ENCODE measurements around the gene RIMS1. TPM values are rescaled to one million over a fixed set of nuclear protein-coding genes. Genes with fewer than 3 reads are reported as not detected.

Gene RIMS1
- total and polyA plus RNA-seq, 9 of the 15 experiments (the other 6 are each of a cell fraction or from before 2014, with no cell fraction given), result not detected

DNA sequence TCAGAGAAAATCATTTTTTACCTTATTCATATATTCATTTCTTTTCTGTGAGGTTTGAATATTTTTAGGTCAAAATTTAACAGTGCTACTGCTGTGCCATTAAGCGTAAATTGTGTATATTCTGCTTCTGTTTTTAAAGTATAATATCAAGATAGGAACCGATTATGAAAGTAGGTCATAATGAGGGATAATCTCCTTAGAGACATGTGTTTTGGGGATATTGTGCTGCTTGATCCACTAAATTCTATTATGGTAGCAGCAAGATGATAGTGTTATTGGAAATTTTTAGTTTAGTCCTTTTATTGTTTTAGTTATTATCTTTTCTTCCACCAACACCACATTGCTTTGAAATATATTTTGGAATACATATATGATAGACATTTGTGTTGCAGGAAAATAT lies 244.0 kb downstream of the RIMS1 start (continued):
- TF ChIP-seq, protein P1, sequence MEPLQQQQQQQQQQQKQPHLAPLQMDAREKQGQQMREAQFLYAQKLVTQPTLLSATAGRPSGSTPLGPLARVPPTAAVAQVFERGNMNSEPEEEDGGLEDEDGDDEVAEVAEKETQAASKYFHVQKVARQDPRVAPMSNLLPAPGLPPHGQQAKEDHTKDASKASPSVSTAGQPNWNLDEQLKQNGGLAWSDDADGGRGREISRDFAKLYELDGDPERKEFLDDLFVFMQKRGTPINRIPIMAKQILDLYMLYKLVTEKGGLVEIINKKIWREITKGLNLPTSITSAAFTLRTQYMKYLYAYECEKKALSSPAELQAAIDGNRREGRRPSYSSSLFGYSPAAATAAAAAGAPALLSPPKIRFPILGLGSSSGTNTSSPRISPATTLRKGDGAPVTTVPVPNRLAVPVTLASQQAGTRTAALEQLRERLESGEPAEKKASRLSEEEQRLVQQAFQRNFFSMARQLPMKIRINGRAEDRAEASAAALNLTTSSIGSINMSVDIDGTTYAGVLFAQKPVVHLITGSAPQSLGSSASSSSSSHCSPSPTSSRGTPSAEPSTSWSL (CRISPR knock-in tag; IDR thresholded peaks at IDR 0.05; ENCODE audit: borderline replicate concordance), result no peak
- TF ChIP-seq GTF2A2 (tag; IDR thresholded peaks at IDR 0.05) (no peak), TARDBP (IDR thresholded peaks at IDR 0.05) (no peak), KAT2B (IDR thresholded peaks at IDR 0.05; ENCODE audit: low read depth, low read length) (no peak), POLR2B (IDR thresholded peaks at IDR 0.05; ENCODE audit: low read depth, partially characterized antibody) (no peak), RBM15 (IDR thresholded peaks at IDR 0.05; ENCODE audit: insufficient read depth, low read length) (no peak), RFX1 (IDR thresholded peaks at IDR 0.05) (no peak), BACH1 (tag; IDR thresholded peaks at IDR 0.05) (no peak)
- TF ChIP-seq, protein P2, sequence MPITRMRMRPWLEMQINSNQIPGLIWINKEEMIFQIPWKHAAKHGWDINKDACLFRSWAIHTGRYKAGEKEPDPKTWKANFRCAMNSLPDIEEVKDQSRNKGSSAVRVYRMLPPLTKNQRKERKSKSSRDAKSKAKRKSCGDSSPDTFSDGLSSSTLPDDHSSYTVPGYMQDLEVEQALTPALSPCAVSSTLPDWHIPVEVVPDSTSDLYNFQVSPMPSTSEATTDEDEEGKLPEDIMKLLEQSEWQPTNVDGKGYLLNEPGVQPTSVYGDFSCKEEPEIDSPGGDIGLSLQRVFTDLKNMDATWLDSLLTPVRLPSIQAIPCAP (CRISPR knock-in tag; IDR thresholded peaks at IDR 0.05; ENCODE audit: borderline replicate concordance), result no peak
- TF ChIP-seq, protein P3, sequence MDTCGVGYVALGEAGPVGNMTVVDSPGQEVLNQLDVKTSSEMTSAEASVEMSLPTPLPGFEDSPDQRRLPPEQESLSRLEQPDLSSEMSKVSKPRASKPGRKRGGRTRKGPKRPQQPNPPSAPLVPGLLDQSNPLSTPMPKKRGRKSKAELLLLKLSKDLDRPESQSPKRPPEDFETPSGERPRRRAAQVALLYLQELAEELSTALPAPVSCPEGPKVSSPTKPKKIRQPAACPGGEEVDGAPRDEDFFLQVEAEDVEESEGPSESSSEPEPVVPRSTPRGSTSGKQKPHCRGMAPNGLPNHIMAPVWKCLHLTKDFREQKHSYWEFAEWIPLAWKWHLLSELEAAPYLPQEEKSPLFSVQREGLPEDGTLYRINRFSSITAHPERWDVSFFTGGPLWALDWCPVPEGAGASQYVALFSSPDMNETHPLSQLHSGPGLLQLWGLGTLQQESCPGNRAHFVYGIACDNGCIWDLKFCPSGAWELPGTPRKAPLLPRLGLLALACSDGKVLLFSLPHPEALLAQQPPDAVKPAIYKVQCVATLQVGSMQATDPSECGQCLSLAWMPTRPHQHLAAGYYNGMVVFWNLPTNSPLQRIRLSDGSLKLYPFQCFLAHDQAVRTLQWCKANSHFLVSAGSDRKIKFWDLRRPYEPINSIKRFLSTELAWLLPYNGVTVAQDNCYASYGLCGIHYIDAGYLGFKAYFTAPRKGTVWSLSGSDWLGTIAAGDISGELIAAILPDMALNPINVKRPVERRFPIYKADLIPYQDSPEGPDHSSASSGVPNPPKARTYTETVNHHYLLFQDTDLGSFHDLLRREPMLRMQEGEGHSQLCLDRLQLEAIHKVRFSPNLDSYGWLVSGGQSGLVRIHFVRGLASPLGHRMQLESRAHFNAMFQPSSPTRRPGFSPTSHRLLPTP (IDR thresholded peaks at IDR 0.05; ENCODE audit: borderline replicate concordance, extremely low read depth, insufficient read length), result no peak
